Measurements from ENCODE around the gene PTPRA. TPM values are rescaled to one million over a fixed set of nuclear protein-coding genes. Genes with fewer than 3 reads are reported as not detected.

The PTPRA gene
- total and polyA plus RNA-seq, 2 of the 13 experiments (the other 11 are each of a cell fraction or from before 2014, with no cell fraction given), result 47.2 to 127 TPM

DNA sequence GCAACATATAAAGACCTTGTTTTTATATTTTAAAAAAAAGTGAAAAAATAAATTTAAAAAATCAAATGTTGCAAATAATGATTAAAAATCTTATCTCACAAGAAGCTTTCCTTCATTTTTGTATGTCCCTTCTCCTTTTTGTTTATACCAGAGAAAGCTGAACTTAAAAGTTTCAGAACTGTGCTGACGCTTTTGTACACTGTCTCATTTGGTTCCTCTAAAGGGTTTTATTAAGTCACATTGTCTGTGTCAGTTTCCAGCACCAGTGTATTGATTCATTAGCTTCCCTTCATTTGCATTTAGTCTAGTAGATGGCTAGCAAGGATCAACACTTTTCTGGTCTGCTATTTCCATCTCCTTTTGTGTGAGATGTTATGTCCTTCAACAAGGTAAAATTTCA, 39.5 kb upstream of the PTPRA start (continued):
- TF ChIP-seq, protein P1, sequence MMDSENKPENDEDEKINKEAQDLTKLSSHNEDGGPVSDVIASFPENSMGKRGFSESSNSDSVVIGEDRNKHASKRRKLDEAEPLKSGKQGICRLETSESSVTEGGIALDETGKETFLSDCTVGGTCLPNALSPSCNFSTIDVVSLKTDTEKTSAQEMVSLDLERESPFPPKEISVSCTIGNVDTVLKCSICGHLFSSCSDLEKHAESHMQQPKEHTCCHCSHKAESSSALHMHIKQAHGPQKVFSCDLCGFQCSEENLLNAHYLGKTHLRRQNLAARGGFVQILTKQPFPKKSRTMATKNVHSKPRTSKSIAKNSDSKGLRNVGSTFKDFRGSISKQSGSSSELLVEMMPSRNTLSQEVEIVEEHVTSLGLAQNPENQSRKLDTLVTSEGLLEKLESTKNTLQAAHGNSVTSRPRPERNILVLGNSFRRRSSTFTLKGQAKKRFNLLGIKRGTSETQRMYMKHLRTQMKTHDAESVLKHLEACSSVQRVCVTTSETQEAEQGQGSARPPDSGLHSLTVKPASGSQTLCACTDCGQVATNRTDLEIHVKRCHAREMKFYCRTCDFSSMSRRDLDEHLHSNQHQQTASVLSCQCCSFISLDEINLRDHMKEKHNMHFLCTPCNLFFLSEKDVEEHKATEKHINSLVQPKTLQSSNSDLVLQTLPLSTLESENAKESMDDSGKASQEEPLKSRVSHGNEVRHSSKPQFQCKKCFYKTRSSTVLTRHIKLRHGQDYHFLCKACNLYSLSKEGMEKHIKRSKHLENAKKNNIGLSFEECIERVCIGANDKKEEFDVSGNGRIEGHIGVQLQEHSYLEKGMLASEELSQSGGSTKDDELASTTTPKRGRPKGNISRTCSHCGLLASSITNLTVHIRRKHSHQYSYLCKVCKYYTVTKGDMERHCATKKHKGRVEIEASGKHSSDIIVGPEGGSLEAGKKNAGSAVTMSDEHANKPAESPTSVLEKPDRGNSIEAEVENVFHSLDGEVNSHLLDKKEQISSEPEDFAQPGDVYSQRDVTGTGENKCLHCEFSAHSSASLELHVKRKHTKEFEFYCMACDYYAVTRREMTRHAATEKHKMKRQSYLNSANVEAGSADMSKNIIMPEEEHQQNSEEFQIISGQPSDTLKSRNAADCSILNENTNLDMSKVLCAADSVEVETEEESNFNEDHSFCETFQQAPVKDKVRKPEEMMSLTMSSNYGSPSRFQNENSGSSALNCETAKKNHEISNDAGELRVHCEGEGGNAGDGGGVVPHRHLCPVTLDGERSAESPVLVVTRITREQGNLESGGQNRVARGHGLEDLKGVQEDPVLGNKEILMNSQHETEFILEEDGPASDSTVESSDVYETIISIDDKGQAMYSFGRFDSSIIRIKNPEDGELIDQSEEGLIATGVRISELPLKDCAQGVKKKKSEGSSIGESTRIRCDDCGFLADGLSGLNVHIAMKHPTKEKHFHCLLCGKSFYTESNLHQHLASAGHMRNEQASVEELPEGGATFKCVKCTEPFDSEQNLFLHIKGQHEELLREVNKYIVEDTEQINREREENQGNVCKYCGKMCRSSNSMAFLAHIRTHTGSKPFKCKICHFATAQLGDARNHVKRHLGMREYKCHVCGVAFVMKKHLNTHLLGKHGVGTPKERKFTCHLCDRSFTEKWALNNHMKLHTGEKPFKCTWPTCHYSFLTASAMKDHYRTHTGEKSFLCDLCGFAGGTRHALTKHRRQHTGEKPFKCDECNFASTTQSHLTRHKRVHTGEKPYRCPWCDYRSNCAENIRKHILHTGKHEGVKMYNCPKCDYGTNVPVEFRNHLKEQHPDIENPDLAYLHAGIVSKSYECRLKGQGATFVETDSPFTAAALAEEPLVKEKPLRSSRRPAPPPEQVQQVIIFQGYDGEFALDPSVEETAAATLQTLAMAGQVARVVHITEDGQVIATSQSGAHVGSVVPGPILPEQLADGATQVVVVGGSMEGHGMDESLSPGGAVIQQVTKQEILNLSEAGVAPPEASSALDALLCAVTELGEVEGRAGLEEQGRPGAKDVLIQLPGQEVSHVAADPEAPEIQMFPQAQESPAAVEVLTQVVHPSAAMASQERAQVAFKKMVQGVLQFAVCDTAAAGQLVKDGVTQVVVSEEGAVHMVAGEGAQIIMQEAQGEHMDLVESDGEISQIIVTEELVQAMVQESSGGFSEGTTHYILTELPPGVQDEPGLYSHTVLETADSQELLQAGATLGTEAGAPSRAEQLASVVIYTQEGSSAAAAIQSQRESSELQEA (CRISPR knock-in tag; IDR thresholded peaks at IDR 0.05; ENCODE audit: not compliant biosample characterization), result no peak

GRCh38 chr20:2834401-2835110, 38.7 kb upstream of the PTPRA start:
- FAIRE-seq (no peak), DNase-seq (ENCODE audit: low spot score) (no peak), ATAC-seq (no peak)
- H3K9ac ChIP-seq (ENCODE audit: insufficient read depth, low read depth, low read length), result no peak overlapping the region
- no peak overlapping the region for H3K4me2 ChIP-seq (ENCODE audit: low read depth, low read length)
- H3K27me3 ChIP-seq (ENCODE audit: control insufficient read depth in 1 of 2, insufficient read depth in 2 of 2, low read length in 2 of 2), result no peaks in the 10 kb centered on the region
- H3K4me1 ChIP-seq (ENCODE audit: insufficient read depth, low read length), result peaks cover 23% of the 10 kb centered on the region
- no peak overlapping the region for H2AFZ ChIP-seq (ENCODE audit: low read length)
- BruUV-seq (replicated peaks), result no TSS peak
- in situ Hi-C loops (cut with HindIII; ENCODE audit: extremely low pct_ligation_motif_present, low pct_unique_long_range_greater_than_20kb), result no loop called here
- POLR2A ChIA-PET, result no interaction called here
- no peak overlapping the region for H3K4me3 ChIP-seq (replicated peaks in 1 of 3; ENCODE audit: insufficient read depth in 1 of 3, low read depth in 2 of 3, low read length in 3 of 3)
- peaks cover 4 to 11% of the 10 kb centered on the region in 2 experiments; a peak in 3 of 5 replicates for H3K36me3 ChIP-seq (replicated peaks in 1 of 2; ENCODE audit: control insufficient read depth in 1 of 2, insufficient read depth in 2 of 2, low read length in 2 of 2)
- no peaks in the 10 kb centered on the region for H3K9me3 ChIP-seq (ENCODE audit: low read length)
- WGBS (ENCODE audit: low lambda C conversion rate), result 98% methylated on average over 14 of the region's 14 CpGs
- TF ChIP-seq ZNF530 (CRISPR knock-in tag; IDR thresholded peaks at IDR 0.05; ENCODE audit: low read depth), result no peak
- TF ChIP-seq, protein P2, sequence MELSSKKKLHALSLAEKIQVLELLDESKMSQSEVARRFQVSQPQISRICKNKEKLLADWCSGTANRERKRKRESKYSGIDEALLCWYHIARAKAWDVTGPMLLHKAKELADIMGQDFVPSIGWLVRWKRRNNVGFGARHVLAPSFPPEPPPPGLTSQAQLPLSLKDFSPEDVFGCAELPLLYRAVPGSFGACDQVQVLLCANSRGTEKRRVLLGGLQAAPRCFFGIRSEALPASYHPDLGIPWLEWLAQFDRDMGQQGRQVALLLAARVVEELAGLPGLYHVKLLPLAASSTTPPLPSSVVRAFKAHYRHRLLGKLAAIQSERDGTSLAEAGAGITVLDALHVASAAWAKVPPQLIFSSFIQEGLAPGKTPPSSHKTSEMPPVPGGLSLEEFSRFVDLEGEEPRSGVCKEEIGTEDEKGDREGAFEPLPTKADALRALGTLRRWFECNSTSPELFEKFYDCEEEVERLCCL (CRISPR knock-in tag; IDR thresholded peaks at IDR 0.05; ENCODE audit: borderline replicate concordance), result no peak
- no peak for TF ChIP-seq FOSL2 (CRISPR knock-in tag; IDR thresholded peaks at IDR 0.05)
- no peak for TF ChIP-seq ZFX (CRISPR knock-in tag; IDR thresholded peaks at IDR 0.05; ENCODE audit: low read depth)
- no peak for TF ChIP-seq JUNB (CRISPR knock-in tag; IDR thresholded peaks at IDR 0.05; ENCODE audit: borderline replicate concordance)
- TF ChIP-seq ZSCAN21 (CRISPR knock-in tag; IDR thresholded peaks at IDR 0.05; ENCODE audit: borderline replicate concordance), result no peak
- TF ChIP-seq ZNF891 (CRISPR knock-in tag; IDR thresholded peaks at IDR 0.05), result no peak
- TF ChIP-seq RXRB (CRISPR knock-in tag; IDR thresholded peaks at IDR 0.05; ENCODE audit: borderline replicate concordance), result no peak
- no peak for TF ChIP-seq TRAFD1 (CRISPR knock-in tag; IDR thresholded peaks at IDR 0.05; ENCODE audit: borderline replicate concordance)
- no peak for TF ChIP-seq PLRG1 (conservative IDR thresholded peaks at IDR 0.05)
- no peak overlapping the region for H3K27ac ChIP-seq (ENCODE audit: extremely low read length, insufficient read depth, low read length)
- no peaks in the 10 kb centered on the region for H4K20me1 ChIP-seq (ENCODE audit: insufficient read depth, low read length)
- CTCF ChIA-PET (ENCODE audit: low intra/inter-chr PET ratio, low total read pairs), result no interaction called here
- H3K79me2 ChIP-seq (ENCODE audit: insufficient read depth, low read length), result peaks cover 4% of the 10 kb centered on the region
- intact Hi-C loops (cut with micrococcal nuclease; ENCODE audit: unreplicated experiment), result no loop called here
